H1 (cell line): Measurements from ENCODE around the gene FARS2. TPM values are rescaled to one million over a fixed set of nuclear protein-coding genes. Genes with fewer than 3 reads are reported as not detected.

Source experiments
- CHD7 ChIP-seq: fragments of 300-600 bp; sonication (generic); IDR thresholded peaks from 2 replicates; pipeline ENCODE4 v1.7.1; 2012; ENCODE audit warnings: low read length, moderate library complexity, mild to moderate bottlenecking, inconsistent platforms; ENCODE audit not compliant: insufficient replicate concordance
- EP300 ChIP-seq, 2 experiments: IDR thresholded peaks; 1 replicate in 1 of 2; 2 replicates in 1 of 2; pipeline ENCODE4 v1.6.1; 2011 to 2012; ENCODE audit warnings: low read depth in 2 of 2, low read length in 2 of 2, mild to moderate bottlenecking in 2 of 2, borderline replicate concordance in 1 of 2, inconsistent platforms in 1 of 2, moderate library complexity in 1 of 2
- HDAC2 ChIP-seq, 2 experiments: fragments of 300-600 bp in 1 of 2; sonication (generic) in 1 of 2; IDR thresholded peaks; 2 replicates each; pipeline ENCODE4 v1.6.1; 2011 to 2012; ENCODE audit warnings: low read depth in 2 of 2, low read length in 2 of 2, mild to moderate bottlenecking in 2 of 2, moderate library complexity in 2 of 2, borderline replicate concordance in 1 of 2, inconsistent platforms in 1 of 2
- HDAC6 ChIP-seq: IDR thresholded peaks from one replicate; pipeline ENCODE4 v1.7.1; 2012; ENCODE audit warnings: low read depth, mild to moderate bottlenecking, inconsistent platforms, low read length, moderate library complexity
- POLR2A ChIP-seq, 2 experiments: IDR thresholded peaks; 1 replicate in 1 of 2; 2 replicates in 1 of 2; pipeline ENCODE4 v1.6.1; 2011; ENCODE audit warnings: low read depth in 2 of 2, low read length in 2 of 2, mild to moderate bottlenecking in 2 of 2; ENCODE audit errors: control extremely low read depth in 1 of 2
- POLR2AphosphoS5 ChIP-seq: IDR thresholded peaks from 2 replicates; pipeline ENCODE4 v1.6.1; 2011; ENCODE audit warnings: low read depth, low read length
- POU5F1 ChIP-seq: IDR thresholded peaks from 2 replicates; pipeline ENCODE4 v1.6.1; 2011; ENCODE audit warnings: low read depth, mild to moderate bottlenecking, low read length, moderate library complexity
- RBBP5 ChIP-seq: IDR thresholded peaks from 2 replicates; pipeline ENCODE4 v1.7.1; 2012; ENCODE audit warnings: low read depth, mild to moderate bottlenecking, inconsistent platforms, low read length, moderate library complexity, borderline replicate concordance
- SP2 ChIP-seq: IDR thresholded peaks from 2 replicates; pipeline ENCODE4 v1.6.1; 2012; ENCODE audit warnings: mild to moderate bottlenecking, low read length, inconsistent platforms
- YY1 ChIP-seq: IDR thresholded peaks from 2 replicates; pipeline ENCODE4 v1.6.1; 2011; ENCODE audit warnings: low read depth, mild to moderate bottlenecking, low read length
- polyA plus RNA-seq, 7 experiments: library from polyadenylated mRNA; depleted of rRNA in 3 of 7; stranded (reverse) in 5 of 7; unstranded in 2 of 7; fragments of >200 nt in 5 of 7; fragments of 200-250 nt in 2 of 7; gene quantifications; 1 replicate in 5 of 7; 2 replicates in 1 of 7; 4 replicates in 1 of 7; pipeline versions ENCODE4 v1.2.1 to v1.2.3, GENCODE V29; 2011 to 2013; ENCODE audit warnings: missing spikeins in 2 of 7, mixed read lengths in 2 of 7
- total RNA-seq: library from RNA; stranded (reverse); fragmentation: NEBNext Ultra II Directional; extraction: Animal tissue kit (Norgen Biotek cat#: 25700); gene quantifications from 2 replicates; pipeline ENCODE4 v1.2.1, GENCODE V29; 2021

The FARS2 gene
- total and polyA plus RNA-seq, 2 of the 8 experiments (the other 6 are each of a cell fraction or from before 2014, with no cell fraction given), result 11.7 to 14.4 TPM

GRCh38 chr6:5513408-5513807, 252.1 kb downstream of the FARS2 start (continued):
- TF ChIP-seq CHD7 (no peak), HDAC6 (no peak), YY1 (no peak), EP300 (IDR thresholded peaks at IDR 0.05; ENCODE audit: borderline replicate concordance in 1 of 2, low read depth in 2 of 2, low read length in 2 of 2) (no peak), POLR2AphosphoS5 (no peak), POLR2A (IDR thresholded peaks at IDR 0.05; ENCODE audit: control extremely low read depth in 1 of 2, low read depth in 2 of 2, low read length in 2 of 2) (no peak), SP2 (no peak), POU5F1 (no peak), RBBP5 (no peak), HDAC2 (IDR thresholded peaks at IDR 0.05; ENCODE audit: borderline replicate concordance in 1 of 2, low read depth in 2 of 2, low read length in 2 of 2) (no peak)
